ENCODE results near the gene CELA2A.

DNA sequence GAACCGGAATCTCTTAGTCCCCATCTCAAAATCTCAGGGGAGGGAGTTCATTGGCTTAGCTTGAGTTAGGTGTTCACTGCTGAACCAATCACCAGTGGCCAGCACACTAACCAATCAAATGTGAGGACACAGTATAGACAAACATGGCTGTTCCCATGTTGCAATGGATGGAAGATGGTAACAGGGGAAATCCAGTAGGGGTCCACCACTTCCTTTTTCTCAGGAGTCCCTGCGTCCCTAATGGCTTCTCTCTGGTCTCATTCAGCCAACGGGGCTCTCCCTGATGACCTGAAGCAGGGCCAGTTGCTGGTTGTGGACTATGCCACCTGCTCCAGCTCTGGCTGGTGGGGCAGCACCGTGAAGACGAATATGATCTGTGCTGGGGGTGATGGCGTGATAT is 29.1 kb downstream of the CELA2A start:
- TF ChIP-seq, protein P1, sequence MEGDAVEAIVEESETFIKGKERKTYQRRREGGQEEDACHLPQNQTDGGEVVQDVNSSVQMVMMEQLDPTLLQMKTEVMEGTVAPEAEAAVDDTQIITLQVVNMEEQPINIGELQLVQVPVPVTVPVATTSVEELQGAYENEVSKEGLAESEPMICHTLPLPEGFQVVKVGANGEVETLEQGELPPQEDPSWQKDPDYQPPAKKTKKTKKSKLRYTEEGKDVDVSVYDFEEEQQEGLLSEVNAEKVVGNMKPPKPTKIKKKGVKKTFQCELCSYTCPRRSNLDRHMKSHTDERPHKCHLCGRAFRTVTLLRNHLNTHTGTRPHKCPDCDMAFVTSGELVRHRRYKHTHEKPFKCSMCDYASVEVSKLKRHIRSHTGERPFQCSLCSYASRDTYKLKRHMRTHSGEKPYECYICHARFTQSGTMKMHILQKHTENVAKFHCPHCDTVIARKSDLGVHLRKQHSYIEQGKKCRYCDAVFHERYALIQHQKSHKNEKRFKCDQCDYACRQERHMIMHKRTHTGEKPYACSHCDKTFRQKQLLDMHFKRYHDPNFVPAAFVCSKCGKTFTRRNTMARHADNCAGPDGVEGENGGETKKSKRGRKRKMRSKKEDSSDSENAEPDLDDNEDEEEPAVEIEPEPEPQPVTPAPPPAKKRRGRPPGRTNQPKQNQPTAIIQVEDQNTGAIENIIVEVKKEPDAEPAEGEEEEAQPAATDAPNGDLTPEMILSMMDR (conservative IDR thresholded peaks at IDR 0.05; ENCODE audit: low read length): no peak
- TF ChIP-seq EZH2phosphoT487 (IDR thresholded peaks at IDR 0.05; ENCODE audit: borderline replicate concordance, low read depth, low read length): no peak
